DOHH2 (cell line): Measurements from ENCODE around the gene FBXO48.

Experiments
- EZH2phosphoT487 ChIP-seq: fragments of 200-600 bp; sonication (generic); IDR thresholded peaks from 2 replicates; pipeline ENCODE4 v1.6.1; 2017; ENCODE audit warnings: borderline replicate concordance, mild to moderate bottlenecking, antibody characterized with exemption, low read length, moderate library complexity, mixed read lengths
- TF ChIP-seq, protein P1 (sequence below): fragments of 200-600 bp; sonication (generic); IDR thresholded peaks from one replicate; pipeline ENCODE4 v1.5.1; 2014; ENCODE audit warnings: antibody characterized with exemption, mild to moderate bottlenecking, low read depth, low read length; ENCODE audit not compliant: poor library complexity, severe bottlenecking

DNA sequence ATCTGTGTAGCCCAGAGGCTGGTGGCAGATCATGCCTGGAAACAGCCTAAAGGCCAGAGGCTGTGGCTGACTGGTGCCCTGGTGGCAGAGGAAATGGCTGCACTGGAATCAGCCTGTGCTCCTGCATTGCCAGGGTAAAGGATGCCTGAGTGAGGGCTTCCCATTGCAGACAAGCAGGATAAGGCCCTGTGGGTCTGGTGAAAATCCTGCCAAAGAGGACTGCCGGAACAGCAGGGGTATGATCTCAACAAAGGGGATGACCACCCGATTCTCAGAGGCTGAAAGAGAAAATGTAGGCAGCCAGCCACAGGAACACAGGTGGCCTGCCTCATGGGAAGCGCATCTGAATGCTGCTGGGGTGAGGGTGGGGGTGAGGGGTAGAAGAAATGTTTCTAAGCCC is 48.2 kb downstream of the FBXO48 start:
- TF ChIP-seq, protein P1, sequence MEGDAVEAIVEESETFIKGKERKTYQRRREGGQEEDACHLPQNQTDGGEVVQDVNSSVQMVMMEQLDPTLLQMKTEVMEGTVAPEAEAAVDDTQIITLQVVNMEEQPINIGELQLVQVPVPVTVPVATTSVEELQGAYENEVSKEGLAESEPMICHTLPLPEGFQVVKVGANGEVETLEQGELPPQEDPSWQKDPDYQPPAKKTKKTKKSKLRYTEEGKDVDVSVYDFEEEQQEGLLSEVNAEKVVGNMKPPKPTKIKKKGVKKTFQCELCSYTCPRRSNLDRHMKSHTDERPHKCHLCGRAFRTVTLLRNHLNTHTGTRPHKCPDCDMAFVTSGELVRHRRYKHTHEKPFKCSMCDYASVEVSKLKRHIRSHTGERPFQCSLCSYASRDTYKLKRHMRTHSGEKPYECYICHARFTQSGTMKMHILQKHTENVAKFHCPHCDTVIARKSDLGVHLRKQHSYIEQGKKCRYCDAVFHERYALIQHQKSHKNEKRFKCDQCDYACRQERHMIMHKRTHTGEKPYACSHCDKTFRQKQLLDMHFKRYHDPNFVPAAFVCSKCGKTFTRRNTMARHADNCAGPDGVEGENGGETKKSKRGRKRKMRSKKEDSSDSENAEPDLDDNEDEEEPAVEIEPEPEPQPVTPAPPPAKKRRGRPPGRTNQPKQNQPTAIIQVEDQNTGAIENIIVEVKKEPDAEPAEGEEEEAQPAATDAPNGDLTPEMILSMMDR, result no peak
- TF ChIP-seq EZH2phosphoT487, result no peak
